ENCODE measurements around the gene SLC35F4. TPM values are rescaled to one million over a fixed set of nuclear protein-coding genes. Genes with fewer than 3 reads are reported as not detected.

The SLC35F4 gene
- total and polyA plus RNA-seq, 2 of the 8 experiments (the other 6 are each of a cell fraction or from before 2014, with no cell fraction given), result not detected

DNA sequence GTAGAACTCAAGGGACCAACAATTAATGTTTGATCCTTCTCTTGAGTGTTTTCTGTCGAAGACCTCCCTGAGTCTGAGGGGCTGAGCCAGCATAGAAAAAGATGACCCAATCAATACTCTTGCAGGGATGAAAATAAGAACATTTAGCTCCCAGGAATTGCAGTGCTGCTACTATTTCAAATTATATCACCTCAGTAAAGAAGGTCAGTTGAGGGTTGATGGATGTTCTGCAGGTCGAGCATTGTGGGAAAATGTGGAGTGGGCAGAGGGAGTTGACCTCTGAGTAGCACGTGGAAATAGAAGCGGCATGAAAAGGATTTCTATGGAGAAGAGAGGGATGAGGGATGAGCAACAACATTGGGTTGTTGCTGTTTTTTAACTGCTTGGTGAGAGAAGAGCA, 297.3 kb downstream of the SLC35F4 start:
- no peak overlapping the region for H3K18ac ChIP-seq (ENCODE audit: extremely low read depth, low read length)
- no peak overlapping the region for H2BK12ac ChIP-seq (ENCODE audit: low read depth, low read length)
- no peak overlapping the region for H2AFZ ChIP-seq (ENCODE audit: low read length)
- no peak overlapping the region for H3K4me2 ChIP-seq (ENCODE audit: insufficient read depth in 1 of 2, low read depth in 2 of 2, low read length in 2 of 2)
- no peaks in the 10 kb centered on the region for H3K79me2 ChIP-seq (ENCODE audit: control insufficient read depth in 1 of 2, insufficient read depth in 2 of 2, low read length in 2 of 2)
- no peak overlapping the region for H3K27ac ChIP-seq (ENCODE audit: low read depth, low read length)
- no peaks in the 10 kb centered on the region for H3K23me2 ChIP-seq (ENCODE audit: low read depth, low read length)
- CTCF ChIA-PET (ENCODE audit: partially characterized antibody), result interaction anchor here (1.2 to 2.0 kb wide), 3 partner anchors 20 to 41 kb away, joined by 4 to 10 read pairs (median 5); no protein-coding TSS in a partner anchor
- DNase-seq (ENCODE audit: low read depth in 1 of 2, low spot score in 2 of 2) (no peak), FAIRE-seq (no peak)
- POLR2A ChIA-PET (ENCODE audit: partially characterized antibody), result no interaction called here
- no peak overlapping the region for H3K4ac ChIP-seq (replicated peaks; ENCODE audit: insufficient read length, low read depth, low read length)
- H4K5ac ChIP-seq (ENCODE audit: insufficient read length, low read depth, low read length), result no peak overlapping the region
- no peaks in the 10 kb centered on the region for H4K20me1 ChIP-seq (replicated peaks in 1 of 2; ENCODE audit: control insufficient read depth in 1 of 2, insufficient read depth in 2 of 2, low read length in 2 of 2)
- no peaks in the 10 kb centered on the region for H3K36me3 ChIP-seq (ENCODE audit: control insufficient read depth in 2 of 4, insufficient read depth in 4 of 4, low read length in 3 of 4)
- no peak overlapping the region for H3K4me3 ChIP-seq (ENCODE audit: extremely low read depth in 1 of 4, insufficient read depth in 2 of 4, low read depth in 3 of 4, low read length in 4 of 4)
- H2AK5ac ChIP-seq (ENCODE audit: low read depth, low read length), result no peak overlapping the region
- H3K56ac ChIP-seq (replicated peaks; ENCODE audit: insufficient read length, low read depth, low read length), result no peak overlapping the region
- no peak overlapping the region for H4K91ac ChIP-seq (replicated peaks; ENCODE audit: insufficient read length, low read length)
- WGBS, 2 experiments (ENCODE audit: extremely low coverage in 1 of 2, insufficient coverage in 1 of 2, insufficient read length in 1 of 2, insufficient replicate concordance in 2 of 2, low coverage in 1 of 2, low lambda C conversion rate in 2 of 2, missing lambda C conversion rate in 1 of 2), result 91% methylated on average over 4 of the region's 4 CpGs; no CpG with 5 or more reads in 1 of the 2 experiments
- no peak overlapping the region for H3K23ac ChIP-seq (ENCODE audit: insufficient read length)
- H3K9me3 ChIP-seq (ENCODE audit: insufficient read depth in 2 of 2, low read depth in 1 of 2, low read length in 1 of 2), result no peaks in the 10 kb centered on the region
- no peak for TF ChIP-seq TBP (IDR thresholded peaks at IDR 0.05; ENCODE audit: low read depth, low read length)
- TF ChIP-seq FOSL1 (IDR thresholded peaks at IDR 0.05; ENCODE audit: insufficient read depth, low read depth, low read length), result no peak
- no peak for TF ChIP-seq NANOG (IDR thresholded peaks at IDR 0.05; ENCODE audit: insufficient read depth, low read depth, low read length, poor library complexity, severe bottlenecking)
- H3K9ac ChIP-seq (replicated peaks in 1 of 4; ENCODE audit: extremely low read depth in 1 of 4, low read depth in 3 of 4, low read length in 3 of 4), result no peak overlapping the region
- no peak overlapping the region for H2BK20ac ChIP-seq (ENCODE audit: low read length)
- no peak overlapping the region for H2BK5ac ChIP-seq (ENCODE audit: low read depth, low read length)
- no peaks in the 10 kb centered on the region for H3K79me1 ChIP-seq (ENCODE audit: low read depth, low read length)
- no peaks in the 10 kb centered on the region for H3K27me3 ChIP-seq (replicated peaks in 1 of 4; ENCODE audit: control insufficient read depth in 3 of 4, extremely low read depth in 1 of 4, insufficient read depth in 3 of 4, low read length in 3 of 4)
- peaks cover 0 to 2% (median 0%) of the 10 kb centered on the region in 4 experiments; a peak in 2 of 7 replicates for H3K4me1 ChIP-seq (replicated peaks in 1 of 4; ENCODE audit: control insufficient read depth in 3 of 4, insufficient read depth in 4 of 4, low read length in 3 of 4)
- H3K14ac ChIP-seq (ENCODE audit: insufficient read length), result no peak overlapping the region
- H2BK15ac ChIP-seq (ENCODE audit: low read length), result no peak overlapping the region
- H4K8ac ChIP-seq (ENCODE audit: extremely low read depth, insufficient read depth, low read length), result no peak overlapping the region
- no peak overlapping the region for H2BK120ac ChIP-seq (replicated peaks; ENCODE audit: low read depth, low read length)
